NCI-H187 treated with DMSO at 0.1 percent for 48 hours (cell line): ENCODE measurements around the gene MMP3.
"Not testable (repeated sequence)": the region's sequence is repeated elsewhere in the genome, so short reads cannot be mapped to it uniquely, and the experiment has no call there.

Experiments
- DNase-seq: peaks from one replicate; lab custom pipeline; 2025; lab: John Stamatoyannopoulos, UW

The MMP3 gene

GRCh38 chr11:102843489-102843888 is at the start of gene MMP3:
MMP3 (minus strand) TSS chr11:102843609; CDS start chr11:102843546, 63 bp downstream.
- DNase-seq: no peak

GRCh38 chr11:102891736-102892135 is 48.3 kb upstream of the MMP3 start:
- DNase-seq: no peak

- no peak for DNase-seq
These were observed 43.6 kb upstream of the MMP3 start for GRCh38 chr11:102886999-102887398.

GRCh38 chr11:102883141-102883540 is 39.7 kb upstream of the MMP3 start:
- no peak for DNase-seq

- DNase-seq: no peak
These were observed 39.1 kb upstream of the MMP3 start for GRCh38 chr11:102882389-102883024.

- no peak for DNase-seq
These were observed 36.4 kb upstream of the MMP3 start for GRCh38 chr11:102879801-102880200.

GRCh38 chr11:102878595-102878994 is 35.2 kb upstream of the MMP3 start:
- DNase-seq: no peak

- no peak for DNase-seq
These were observed 31.4 kb upstream of the MMP3 start, which contains the start of gene MMP12 for GRCh38 chr11:102874852-102875251. MMP12 (minus strand) TSS chr11:102874982; CDS start chr11:102874937, 45 bp downstream.

GRCh38 chr11:102869354-102869964 is 26.1 kb upstream of the MMP3 start:
- DNase-seq: not testable (repeated sequence)

- no peak for DNase-seq
These were observed 24.9 kb upstream of the MMP3 start for GRCh38 chr11:102868339-102868738.

GRCh38 chr11:102864724-102865123 is 21.3 kb upstream of the MMP3 start:
- no peak for DNase-seq

- no peak for DNase-seq
These were observed 10.5 kb upstream of the MMP3 start for GRCh38 chr11:102853956-102854355.

GRCh38 chr11:102853055-102853454 is 9.6 kb upstream of the MMP3 start:
- DNase-seq: no peak

GRCh38 chr11:102850973-102851745 is 7.8 kb upstream of the MMP3 start:
- no peak for DNase-seq

GRCh38 chr11:102849311-102849710 is 5.9 kb upstream of the MMP3 start:
- DNase-seq: no peak

- no peak for DNase-seq
These were observed 2.9 kb upstream of the MMP3 start for GRCh38 chr11:102846292-102846691.

- DNase-seq: no peak
These were observed 479 bp downstream of the MMP3 start for GRCh38 chr11:102842930-102843329.

GRCh38 chr11:102840018-102840417 is 3.4 kb downstream of the MMP3 start:
- peak; percentile 80 for DNase-seq

- no peak for DNase-seq
These were observed 5.8 kb downstream of the MMP3 start for GRCh38 chr11:102837646-102838045.

- DNase-seq: no peak
These were observed 6.3 kb downstream of the MMP3 start for GRCh38 chr11:102837156-102837555.

- no peak for DNase-seq
These were observed 7.0 kb downstream of the MMP3 start for GRCh38 chr11:102836290-102836875.

- DNase-seq: no peak
These were observed 9.7 kb downstream of the MMP3 start for GRCh38 chr11:102833731-102834130.

GRCh38 chr11:102832612-102833011 is 10.8 kb downstream of the MMP3 start:
- no peak for DNase-seq
